Lower leg skin (tissue), 3 donors: Measurements from ENCODE around the gene SKAP1.

Experiments
- POLR2A ChIP-seq, 2 donors: fragments of 450-650 bp; IDR thresholded peaks; one replicate each; pipeline ENCODE4 v1.6.1; 2016 to 2017; ENCODE audit warnings: antibody characterized with exemption in 2 of 2, mild to moderate bottlenecking in 1 of 2, moderate library complexity in 1 of 2
- TF ChIP-seq, protein P1 (sequence below), 3 donors: fragments of 450-650 bp; IDR thresholded peaks; one replicate each; pipeline ENCODE4 v1.5.1; 2016; ENCODE audit warnings: antibody characterized with exemption in 3 of 3, mild to moderate bottlenecking in 3 of 3, moderate library complexity in 2 of 3

DNA sequence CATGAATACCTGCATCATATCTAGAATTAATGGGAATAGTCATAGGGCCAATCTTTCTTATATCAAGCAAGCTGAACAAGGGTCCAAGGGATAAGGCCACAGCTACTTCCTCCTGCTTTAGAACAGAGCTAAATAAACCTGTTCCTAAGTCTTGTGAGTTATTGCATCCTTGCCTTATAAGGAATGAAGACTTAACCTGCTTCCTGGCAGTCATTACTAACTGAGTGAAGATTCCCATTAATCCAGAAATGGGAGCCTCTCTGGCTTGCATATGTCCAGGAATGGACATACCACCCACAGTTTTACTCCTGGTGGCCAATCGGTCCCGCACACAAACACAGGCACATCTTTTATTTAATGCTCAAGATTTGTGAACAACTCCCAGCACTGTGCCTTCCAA is 35.9 kb upstream of the SKAP1 start:
- TF ChIP-seq, protein P1, sequence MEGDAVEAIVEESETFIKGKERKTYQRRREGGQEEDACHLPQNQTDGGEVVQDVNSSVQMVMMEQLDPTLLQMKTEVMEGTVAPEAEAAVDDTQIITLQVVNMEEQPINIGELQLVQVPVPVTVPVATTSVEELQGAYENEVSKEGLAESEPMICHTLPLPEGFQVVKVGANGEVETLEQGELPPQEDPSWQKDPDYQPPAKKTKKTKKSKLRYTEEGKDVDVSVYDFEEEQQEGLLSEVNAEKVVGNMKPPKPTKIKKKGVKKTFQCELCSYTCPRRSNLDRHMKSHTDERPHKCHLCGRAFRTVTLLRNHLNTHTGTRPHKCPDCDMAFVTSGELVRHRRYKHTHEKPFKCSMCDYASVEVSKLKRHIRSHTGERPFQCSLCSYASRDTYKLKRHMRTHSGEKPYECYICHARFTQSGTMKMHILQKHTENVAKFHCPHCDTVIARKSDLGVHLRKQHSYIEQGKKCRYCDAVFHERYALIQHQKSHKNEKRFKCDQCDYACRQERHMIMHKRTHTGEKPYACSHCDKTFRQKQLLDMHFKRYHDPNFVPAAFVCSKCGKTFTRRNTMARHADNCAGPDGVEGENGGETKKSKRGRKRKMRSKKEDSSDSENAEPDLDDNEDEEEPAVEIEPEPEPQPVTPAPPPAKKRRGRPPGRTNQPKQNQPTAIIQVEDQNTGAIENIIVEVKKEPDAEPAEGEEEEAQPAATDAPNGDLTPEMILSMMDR (IDR thresholded peaks at IDR 0.05), result no peak
- TF ChIP-seq POLR2A (IDR thresholded peaks at IDR 0.05), result no peak
